ENCODE data around the gene ARHGAP32.

The ARHGAP32 gene

DNA sequence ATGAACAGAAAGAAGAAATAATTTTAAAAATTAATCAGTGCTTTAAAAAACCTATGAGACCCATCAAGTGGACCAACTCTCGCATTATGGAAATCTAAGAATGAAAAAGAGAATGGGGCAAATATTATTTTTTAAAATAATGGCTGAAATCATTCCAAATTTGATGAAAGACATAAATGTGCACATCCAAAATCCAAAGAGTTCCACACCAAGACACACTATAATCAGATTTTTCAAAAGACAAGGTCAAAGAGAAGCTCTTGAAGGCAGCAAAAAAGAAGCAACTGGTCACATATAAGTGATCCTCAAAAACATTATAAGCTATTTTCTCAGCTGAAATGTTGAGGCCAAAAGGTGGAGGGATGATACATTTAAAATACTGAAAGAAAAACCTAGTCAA, 85.3 kb downstream of the ARHGAP32 start:
- DNase-seq: no peak

DNA sequence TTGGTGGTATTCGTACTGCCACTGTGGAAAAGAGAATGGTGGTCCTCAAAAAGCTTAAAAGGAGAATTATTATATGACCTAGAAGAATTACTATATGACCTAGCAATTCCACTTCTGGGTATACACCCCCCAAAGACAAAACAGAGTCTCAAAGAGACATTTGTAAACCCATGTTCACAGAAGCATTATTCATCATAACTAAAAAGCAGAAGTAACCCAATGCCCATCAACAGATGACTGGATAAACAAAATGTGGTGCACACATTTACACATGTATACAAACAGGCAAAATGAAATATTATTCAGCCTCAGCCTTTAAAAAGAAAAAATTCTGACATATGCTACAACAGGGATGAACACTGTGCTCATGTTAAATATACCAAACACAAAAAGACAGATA, 89.4 kb downstream of the ARHGAP32 start:
- no peak for DNase-seq

DNA sequence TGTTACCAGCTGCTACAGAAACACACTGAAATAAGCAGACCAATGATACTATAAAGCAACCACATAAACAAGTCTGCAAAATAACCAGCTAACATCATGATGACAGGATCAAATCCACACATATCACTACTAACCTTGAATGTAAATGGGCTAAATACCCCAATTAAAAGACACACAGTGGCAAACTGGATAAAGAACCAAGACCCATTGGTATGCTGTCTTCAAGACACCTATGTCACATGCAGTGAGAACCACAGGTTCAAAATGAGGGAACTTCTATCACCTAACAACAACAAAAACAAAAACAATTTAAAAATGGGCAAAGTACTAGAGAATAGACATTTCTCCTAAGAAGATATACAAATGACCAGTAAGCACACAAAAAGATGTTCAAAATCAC, 89.9 kb downstream of the ARHGAP32 start:
- DNase-seq: no peak

DNA sequence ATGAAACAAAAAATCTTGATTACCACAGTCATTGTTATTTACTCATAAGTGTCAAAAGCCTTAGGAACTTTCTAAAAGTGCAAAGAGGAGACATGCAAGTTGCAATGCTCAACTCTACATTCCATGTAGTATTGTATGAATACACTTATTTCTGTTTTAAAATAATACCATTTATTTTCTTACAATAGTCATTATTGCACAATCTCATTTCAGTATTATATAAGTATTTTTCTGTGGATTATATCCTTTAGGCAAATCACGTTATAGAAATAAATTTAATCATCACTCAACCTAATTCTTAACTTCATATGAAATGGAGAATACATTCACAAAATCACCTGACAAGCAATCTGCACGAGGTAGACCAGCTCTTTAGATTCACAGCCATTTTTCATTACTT, 98.8 kb downstream of the ARHGAP32 start:
- no peak for DNase-seq

DNA sequence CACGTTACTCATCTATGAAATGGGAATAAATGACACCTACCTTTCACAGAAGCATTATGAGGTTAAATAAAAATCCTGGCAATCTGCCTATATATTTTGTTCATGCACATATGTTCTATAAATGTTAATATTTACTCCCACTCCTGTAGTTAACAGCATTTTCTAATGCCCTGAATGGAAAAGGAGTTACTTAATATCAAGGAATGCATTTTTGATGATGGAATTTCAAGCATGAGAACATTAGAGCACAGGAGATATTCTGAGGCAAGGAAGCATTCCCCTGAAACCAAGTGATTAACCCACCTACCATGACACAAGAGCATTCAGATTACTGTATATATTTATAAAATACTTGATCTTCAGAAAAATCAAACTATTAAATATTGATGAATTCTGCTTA, 102.1 kb downstream of the ARHGAP32 start:
- no peak for DNase-seq

DNA sequence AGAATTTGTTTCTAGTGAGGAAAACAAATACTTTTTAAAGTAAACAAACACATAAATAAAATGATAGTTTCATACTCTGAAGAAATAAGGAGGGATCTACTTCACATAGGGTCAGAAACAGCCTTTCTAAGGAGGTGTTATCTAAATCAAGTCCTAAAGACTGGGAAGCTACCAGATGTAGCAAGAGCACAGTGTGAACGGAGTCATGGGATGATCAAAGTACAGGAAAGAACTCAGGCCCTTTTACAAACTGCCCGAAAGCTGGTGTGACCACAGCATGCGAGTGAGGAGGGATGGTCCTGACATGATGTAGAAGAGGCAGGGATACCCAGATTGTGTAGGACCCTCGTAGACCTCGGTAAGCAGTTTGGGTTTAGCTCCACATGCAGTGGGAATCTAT, 102.8 kb downstream of the ARHGAP32 start:
- no peak for DNase-seq

DNA sequence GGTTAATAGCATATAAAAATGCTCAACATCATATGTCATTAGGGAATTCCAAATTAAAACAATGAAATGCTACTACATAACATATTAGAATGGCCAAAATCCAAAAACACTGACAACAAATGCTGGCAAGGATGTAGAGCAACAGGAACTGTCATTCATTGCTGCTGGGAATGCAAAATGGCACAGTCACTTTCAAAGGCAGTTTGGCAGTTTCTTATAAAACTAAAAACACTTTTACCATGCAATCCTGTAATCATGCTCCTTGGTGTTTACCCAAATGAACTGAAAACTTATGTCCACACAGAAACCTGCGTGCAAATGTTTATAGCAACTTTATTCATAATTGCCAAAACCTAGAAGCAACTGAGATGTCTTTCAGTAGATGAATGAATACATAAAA, 105.1 kb downstream of the ARHGAP32 start:
- DNase-seq: no peak

DNA sequence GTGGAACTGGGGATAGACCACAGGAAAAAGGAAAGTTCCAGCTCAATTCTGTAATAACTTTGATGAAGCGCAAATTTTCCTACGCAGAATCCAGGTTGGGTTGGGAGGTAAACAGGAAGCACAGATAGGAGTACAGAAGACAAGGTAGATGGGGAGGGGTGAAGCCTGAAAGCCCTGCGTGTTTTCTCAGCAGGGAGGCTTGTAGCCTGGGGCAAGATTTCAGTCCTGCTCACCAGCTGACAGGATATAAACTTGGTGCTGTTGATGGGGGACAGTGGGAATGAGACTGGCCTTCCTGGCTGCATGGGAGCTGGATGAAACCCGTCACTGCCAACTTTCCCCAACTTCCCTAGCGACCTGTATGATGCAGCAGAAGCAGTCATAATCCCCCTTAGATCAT, 114.9 kb downstream of the ARHGAP32 start:
- DNase-seq: no peak

DNA sequence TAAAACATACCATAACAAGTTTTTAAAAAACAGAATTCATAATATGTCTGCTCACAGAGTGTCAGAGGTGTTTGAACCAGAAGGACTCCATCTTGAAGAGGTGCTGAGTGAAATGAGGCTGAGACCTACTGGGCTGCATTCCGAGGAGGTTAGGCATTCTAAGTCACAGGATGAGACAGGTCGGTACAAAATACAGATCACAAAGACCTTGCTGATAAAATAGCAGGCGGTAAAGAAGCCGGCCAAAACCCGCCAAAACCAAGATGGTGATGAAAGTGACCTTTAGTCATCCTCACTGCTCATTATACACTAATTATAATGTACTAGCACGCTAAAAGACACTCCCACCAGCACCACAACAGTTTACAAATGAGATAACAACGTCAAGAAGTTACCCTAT, 116.4 kb downstream of the ARHGAP32 start:
- no peak for DNase-seq

DNA sequence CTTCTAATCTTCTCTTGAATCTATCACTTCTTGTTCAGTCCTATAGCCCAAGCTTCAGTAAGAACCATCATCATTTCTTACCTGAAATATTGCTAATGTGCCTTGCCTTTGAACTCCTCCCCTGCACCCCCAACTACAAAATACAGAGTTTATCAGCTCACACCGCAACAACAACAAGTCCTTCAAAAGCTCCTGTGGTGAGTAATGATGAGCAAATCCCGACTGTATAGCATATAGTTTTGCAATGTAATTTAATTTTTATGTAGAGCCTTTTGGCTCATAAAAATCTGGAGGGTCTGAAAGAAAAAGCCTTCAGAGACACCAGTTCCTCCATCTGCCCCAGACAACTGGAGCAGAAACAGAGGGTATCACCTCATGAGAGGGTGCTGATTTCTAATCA, 124.7 kb downstream of the ARHGAP32 start:
- no peak for DNase-seq

DNA sequence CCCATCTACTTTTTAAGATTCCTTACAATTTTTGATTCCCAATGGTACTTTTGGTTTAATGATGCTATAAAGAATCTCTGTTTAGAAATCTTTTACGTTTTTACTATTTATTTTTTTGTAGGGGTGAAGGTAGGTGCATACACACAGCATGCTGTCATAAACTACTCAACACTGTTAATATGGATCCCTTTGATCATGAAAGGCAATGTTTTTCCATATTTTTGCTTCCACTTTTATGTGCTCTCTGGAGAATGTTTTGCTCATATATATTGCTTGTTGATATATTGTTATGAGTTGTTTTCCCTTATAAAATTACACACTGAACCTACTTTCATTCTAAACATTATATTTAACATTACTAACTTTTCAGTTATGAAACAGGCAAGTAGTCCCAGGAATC, 125.9 kb downstream of the ARHGAP32 start:
- no peak for DNase-seq

DNA sequence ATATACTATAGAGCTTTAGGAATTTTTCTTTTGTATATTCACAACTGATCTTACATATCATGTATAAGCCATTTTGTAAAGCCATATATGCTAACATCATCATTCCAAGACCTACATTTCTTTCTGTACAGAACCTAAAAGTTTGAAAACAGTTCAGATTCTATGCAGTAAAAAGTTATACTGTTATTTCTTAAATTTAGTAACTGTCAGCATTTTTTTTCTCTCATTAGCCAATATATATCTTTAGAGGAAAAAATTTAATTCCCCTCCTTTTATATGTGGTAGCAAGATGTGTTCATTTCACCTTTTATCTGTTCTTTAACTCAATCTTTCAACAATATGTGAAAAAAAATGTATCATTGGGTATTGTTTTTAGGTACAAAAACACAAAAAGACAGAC, 129.0 kb downstream of the ARHGAP32 start:
- DNase-seq: no peak

DNA sequence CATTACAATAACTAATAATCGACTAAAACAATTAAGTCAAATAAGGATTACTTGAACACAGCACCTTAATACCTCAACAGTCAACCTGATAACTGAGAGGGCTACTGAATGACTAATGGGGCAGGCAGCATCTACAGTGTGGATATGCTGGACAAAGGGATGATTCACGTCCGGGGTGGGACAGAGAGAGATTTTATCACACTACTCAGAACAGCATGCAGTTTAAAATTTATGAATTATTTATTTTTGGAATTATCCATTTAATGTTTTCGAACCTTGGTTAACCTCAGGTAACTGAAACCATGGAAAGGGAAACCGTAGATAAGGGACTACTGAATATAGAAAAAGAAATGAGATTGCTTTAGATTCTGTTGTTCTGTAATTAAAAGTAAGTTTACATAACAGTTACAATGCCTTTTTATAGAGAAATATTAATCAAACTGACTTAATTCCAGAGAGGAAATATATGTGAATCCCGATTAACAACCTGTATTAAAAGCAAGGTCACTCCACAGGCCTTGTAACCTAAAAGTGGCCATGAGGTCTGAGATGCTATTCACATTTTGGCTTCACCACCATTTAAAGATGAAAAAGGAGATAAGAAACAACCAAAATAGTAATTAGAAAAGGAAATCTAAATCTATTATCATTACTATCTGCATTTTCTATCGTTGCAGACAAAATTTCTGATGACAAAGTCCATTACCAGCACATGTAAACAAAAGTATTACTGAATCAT, 130.5 kb downstream of the ARHGAP32 start:
- DNase-seq: no peak

DNA sequence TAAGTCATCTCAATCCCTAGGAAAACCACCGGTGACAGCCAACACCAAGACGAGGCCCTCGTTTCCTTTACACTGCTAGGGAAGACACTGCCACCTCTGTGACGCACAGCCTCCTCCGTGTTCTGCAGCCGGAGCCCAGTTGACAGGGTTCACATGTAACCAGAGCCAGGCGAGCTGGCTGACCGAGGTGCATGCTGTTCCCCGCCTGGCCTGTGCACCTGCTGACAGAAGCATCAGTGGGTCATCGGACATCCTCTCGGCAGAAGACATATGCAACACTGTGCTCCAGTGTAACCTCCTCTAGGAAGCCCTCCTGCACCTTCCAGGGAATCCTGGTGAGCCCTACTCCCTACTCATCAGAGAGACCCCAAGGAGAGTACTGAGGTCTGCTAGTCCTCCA, 135.2 kb downstream of the ARHGAP32 start:
- no peak for DNase-seq

DNA sequence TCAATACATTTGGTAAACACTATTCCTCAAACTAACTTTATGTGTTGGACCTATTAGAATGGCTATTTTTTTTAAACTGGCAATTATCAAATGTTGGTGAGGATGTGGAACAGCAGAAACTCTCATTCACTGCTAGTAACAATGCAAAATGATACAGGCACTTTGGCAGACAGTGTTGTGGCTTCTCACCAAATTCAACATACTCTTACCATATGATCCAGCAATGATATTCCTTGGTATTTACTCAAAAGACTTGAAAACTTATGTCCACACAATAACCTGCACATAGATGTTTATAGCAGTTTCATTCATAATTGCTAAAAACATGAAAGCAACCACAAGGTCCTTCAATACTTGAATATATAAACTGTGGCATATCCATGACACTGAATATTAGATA, 136.9 kb downstream of the ARHGAP32 start:
- DNase-seq: no peak

DNA sequence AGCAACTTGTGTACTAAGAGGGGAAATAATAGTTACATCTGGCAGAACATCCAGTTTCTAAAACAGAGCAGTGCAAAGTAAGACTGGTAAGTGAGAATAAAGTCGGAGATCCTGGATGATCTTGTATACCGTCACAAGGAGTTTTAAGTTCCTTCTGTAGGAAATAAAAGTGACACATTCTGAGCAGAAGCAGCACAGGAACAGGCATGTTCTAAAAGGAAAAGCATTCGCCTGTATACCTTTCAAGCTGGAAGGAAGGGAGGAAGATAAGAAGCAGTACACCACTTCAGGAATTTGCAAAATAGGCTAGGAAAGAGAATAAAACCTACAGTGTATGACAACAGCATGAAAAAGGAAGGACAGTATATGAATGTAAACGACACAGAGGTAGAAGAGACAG, 143.2 kb downstream of the ARHGAP32 start:
- DNase-seq: no peak

DNA sequence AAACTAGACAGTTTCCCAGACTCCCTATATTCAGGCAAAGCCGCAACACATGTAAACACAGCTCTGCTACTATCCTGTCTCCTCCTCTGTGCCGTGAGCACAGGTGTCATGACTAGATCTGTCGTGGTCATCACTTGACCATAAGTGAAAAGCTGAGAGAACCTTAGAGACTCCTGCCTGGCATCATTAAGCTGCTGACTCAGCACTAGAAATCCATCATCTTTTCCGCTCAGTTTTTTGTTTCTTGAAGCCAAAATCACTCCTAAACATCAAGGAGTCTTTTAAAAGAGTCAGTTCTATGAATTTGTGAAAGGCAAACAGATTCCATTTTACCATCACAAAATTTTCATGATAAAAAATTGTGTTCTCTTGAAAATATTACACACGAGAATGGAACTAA, 147.0 kb downstream of the ARHGAP32 start:
- DNase-seq: no peak

DNA sequence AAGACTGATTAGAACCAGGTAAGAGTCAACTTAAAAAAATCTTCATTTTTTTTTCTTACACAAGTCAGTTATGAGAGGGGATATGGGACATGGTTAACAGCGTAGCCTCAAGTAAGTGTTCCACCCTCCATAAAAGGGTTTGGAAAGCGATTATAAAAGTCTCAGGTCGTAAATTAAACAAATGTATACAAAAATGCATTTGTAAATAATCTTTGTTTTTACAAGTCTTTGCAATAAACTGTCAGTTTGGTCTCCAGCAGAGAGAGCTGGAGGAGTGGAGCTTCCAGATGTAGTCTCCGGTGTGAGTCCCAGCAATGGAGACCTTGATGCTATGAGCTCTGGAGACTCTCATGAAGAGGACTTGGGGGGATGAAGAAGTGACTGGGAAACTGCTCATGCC, 149.6 kb downstream of the ARHGAP32 start:
- no peak for DNase-seq

DNA sequence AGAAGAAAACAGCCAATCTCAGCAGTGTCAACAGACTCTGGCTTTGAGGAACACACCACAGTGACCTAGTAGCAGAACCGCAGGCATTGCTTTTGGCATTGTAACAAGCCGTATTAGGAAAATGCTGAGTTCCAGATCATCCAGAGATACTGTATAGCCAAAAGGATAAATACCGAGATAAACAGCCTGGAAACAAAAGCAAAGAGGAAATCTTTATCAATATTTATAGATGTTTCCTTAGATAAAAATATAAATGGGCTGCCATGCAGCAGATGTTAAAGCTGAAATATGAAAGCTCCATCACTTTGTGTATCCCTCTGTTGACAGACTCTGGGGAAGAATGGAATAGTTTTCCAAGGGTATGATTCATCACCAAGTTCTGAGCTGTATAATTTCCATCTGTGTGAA, 150.5 kb downstream of the ARHGAP32 start:
- DNase-seq: no peak

DNA sequence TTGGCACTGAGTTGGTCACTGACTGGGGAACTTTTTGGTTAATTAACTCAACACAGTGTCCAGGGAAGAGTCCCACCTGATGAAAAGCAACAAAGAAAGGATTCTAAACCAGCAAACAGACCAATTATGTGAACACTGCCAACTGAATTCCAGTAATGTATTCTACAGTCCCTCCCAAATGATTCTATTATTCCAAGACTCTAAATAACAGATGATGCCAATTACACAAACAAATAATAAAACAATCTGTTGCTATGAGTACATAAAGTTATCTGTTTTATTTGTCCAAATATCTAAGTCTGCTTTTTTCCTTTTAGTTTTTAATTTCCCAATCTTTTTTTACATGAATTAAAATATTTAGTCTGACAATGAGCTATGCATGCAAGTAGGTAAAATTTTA, 151.2 kb downstream of the ARHGAP32 start:
- no peak for DNase-seq

DNA sequence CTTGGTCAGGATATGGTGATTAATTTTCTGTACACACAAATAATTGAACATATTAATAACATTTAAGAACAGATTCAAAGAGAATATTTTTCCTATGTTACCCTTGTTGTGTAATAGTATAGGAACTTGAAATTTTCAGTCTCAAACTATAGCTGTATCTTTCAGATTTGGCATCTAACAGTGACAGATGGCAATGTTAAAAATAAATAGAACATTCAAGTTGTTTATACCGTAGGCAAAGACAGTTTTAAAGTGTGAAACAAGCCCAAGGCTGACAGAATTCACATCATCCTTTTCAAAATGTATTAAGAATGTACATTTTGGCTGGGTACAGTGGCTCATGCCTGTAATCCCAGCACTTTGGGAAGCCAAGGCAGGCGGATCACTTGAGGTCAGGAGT, 156.9 kb downstream of the ARHGAP32 start:
- no peak for DNase-seq

DNA sequence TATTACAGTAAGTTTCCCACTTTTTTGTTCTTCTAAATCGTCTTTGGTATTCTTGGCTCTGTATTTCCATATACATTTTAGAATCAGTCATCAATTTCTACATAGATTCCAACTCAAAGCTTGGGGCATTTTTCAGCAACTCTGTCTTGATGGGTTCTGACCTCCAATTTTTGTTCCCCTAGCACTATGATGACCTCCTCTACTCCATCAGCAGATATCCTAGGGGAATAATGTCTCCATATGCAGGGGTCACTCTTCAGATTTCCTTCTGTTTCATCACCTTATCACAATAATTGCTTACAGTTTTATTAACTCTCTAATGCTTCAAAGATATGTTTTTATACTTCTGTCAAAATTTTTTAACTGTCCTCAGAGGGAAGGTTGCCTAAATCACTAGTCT, 158.1 kb downstream of the ARHGAP32 start:
- no peak for DNase-seq

DNA sequence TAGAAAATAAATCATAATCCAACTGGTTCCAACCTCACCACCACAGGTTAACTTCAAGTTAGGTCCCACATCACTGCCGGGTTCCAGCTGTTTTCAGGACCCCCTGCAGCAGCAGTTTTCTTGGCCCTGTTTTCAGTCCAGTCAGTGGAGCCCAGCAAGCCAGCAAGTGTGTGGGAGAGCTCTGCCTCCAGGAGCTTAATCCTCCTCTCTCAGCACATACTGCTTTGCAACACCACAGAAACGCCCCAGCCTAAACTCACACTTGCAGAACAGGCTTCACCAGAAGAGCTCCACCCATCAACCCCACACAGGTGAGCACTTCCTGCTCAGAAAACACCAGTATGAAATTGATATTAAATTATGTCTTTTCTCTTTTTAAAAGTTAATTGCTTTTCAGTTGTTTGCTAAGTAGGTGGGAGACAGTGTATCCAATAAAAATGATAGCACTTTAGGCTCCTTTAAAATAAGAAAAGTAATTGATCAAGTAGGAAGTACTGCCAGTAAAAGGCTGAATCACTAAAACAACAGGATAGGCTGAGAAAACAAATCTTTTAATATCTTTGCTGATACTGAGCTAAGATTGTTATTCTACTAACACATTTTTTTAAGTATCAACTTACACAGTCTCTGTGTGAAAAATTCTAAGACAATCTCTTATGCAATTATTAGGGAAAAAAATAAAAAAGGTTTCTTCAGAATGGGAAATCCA, 168.0 kb downstream of the ARHGAP32 start:
- DNase-seq: no peak

DNA sequence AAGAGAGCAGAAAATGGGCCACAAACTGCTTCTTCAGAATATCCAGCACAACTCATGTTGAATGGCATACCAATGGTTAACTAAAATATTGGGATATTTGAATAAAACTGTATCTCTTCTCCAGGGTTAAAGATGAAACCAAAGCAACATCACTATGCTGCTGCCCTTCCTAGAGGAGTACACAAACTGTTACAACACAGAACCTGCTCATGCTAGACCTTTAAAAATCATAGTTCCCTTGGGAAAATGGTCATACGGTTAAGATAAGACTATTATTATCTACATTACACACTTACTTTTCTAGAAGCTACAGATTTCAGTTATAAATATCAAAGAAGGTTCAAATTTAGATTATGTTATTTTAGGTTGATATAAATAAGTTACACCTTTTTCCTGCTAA, 170.8 kb downstream of the ARHGAP32 start:
- DNase-seq: no peak

DNA sequence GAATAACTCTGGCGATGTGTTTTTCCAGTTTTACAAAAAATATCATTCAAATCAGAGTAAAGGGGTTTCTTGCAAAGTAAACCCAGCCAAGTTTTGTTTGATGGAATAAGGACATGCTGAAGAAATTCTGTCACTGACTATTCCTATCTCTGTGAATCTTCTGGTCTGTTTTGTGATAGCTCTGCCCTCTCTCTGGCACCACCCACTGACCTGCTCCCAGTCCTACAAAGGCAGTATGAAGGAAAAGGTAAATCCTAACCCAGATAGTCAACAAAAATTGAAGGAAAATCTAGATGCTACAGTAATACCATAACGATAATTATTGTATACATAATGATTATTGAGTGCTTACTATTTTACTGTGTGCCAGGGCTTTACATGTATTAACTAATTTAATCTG, 173.1 kb downstream of the ARHGAP32 start:
- no peak for DNase-seq

All from activated CD8-positive, alpha-beta memory T cell treated with anti-CD3 and anti-CD28 coated beads, Interleukin-2, amount 50 U/mL, for 4 hours (primary cell).